NCI-H748 treated with DMSO at 0.1 percent for 48 hours (cell line): ENCODE results near the gene HOXA13.

ENCODE experiments used
- DNase-seq: peaks from one replicate; lab custom pipeline; 2025; lab: John Stamatoyannopoulos, UW

HOXA13 gene

DNA sequence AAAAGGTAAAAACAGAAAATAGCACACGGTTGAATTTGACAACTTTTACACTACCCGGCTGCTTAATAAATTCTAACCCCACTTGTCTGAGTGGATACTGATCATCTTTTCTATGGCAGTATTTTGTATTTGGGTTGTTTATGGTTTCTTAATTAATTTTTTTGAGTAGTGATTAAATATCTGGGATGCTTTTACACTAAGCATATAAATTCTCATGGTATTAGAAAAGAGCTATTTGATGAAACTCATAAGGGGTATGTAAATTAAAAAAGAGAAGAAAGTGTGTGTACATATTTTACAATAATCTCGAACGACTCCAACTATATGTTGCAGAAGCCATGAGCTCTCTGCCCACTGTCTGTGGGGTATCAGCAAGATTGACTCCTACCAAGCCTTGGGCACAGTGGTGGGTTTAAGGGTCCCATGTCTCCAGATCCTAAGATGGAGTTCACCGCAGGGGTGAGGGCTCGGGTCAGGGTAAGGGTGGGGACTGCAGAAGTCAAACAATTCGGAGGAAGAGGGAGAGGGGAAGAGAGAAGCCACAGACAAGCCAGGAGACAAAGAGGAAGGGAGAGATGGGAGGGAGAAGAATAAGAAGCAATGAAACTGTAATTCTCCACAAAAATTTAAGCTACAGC is 7.6 kb upstream of the HOXA13 start:
- no peak for DNase-seq

GRCh38 chr7:27205325-27206280 is 5.7 kb upstream of the HOXA13 start:
- DNase-seq = no peak

DNA sequence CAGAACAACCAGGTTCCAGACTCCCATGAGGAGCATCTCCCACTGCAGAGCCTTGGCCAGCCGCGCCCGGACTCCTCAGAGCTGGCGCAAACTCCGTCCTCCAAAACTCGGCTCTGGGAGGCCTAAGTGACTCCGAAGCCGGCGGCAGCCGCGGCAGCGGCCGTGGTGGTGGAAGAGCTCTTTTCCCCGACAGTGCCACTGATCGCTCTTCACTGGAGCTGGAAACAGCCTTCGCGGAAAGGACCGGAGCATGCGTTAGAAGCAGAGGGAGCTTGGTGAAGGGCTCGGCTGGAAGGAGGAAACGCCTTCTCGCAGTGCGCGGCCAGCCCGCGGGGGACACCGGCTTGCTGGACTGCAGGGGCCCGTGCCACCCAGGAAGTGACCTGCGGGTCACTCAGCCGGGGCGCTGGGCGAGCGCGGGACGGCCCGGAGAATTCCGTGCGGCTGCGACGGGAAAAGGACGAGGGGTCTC is 5.0 kb upstream of the HOXA13 start:
- no peak for DNase-seq

DNA sequence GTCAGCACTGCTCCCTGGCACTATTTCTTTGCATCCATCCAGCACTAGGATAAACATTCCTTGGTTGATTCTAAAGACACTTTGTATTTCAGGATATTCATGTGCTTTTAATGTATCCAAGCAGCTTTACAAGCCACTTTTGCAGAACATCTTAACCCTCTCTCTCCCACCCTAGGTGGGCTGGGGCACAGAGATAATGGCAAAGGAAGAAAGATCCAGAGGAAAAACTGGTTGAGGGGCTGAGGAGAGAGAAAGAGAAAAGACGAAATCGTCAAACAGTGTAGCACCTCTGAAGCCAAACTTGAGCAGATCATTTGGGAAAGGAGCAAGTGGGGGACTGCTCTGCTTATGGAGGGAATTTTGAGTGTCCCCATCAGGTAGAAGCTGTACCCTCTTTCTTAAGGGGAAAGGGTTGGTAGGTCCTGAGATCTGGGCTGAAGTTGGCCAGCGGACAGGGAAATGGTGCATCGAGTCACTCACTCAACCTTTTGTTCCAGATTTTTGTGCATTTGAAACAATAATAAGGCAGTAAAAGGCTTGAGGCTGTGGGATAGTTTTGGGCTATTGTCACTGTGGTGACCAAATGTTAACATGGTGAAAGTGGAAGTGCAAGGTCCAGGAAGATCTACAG is 4.2 kb upstream of the HOXA13 start:
- no peak for DNase-seq

DNA sequence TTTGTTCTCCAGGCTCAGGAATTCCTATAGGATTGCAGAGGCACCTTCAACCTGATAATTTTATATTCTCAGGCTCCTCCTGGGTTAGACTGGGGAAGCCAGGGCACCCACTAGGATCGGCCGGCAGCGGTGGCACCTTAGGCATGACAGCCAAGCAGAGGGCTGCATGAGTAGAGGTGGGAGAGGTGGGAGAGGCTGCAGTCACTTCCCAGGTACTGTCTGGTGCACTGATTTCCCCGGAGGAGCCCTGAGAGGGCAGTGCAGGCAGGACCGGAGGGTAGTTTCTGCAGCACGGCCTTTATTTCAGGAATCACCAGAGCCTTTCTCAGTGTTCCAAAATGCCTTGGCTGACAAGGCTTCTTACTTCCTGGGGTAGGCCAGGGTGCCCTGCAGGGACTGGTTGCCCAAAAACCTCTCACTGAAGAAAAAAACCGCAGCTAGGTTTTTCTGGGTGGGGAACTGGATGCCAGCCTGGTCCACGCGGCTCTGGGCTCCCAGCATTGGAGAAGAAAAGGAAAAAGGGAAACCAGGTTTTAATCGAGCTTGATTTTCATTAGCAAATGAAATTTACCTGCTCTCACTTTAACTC is 3.6 kb upstream of the HOXA13 start:
- DNase-seq = no peak

- no peak for DNase-seq
Observed at GRCh38 chr7:27202862-27203134, 2.9 kb upstream of the HOXA13 start.

GRCh38 chr7:27202018-27202861 is 2.3 kb upstream of the HOXA13 start:
- DNase-seq = no peak

GRCh38 chr7:27201580-27202017 is 1.7 kb upstream of the HOXA13 start:
- DNase-seq = no peak

GRCh38 chr7:27200761-27201579 is 1.1 kb upstream of the HOXA13 start:
- no peak for DNase-seq

GRCh38 chr7:27198871-27199801 is 755 bp downstream of the HOXA13 start:
- no peak for DNase-seq

GRCh38 chr7:27198138-27198841 is 1.6 kb downstream of the HOXA13 start:
- DNase-seq = no peak

GRCh38 chr7:27197137-27198042 is 2.5 kb downstream of the HOXA13 start:
- DNase-seq = no peak

GRCh38 chr7:27196287-27196767 is 3.6 kb downstream of the HOXA13 start:
- DNase-seq = peak; percentile 66

GRCh38 chr7:27194686-27195379 is 5.1 kb downstream of the HOXA13 start:
- DNase-seq = no peak

DNA sequence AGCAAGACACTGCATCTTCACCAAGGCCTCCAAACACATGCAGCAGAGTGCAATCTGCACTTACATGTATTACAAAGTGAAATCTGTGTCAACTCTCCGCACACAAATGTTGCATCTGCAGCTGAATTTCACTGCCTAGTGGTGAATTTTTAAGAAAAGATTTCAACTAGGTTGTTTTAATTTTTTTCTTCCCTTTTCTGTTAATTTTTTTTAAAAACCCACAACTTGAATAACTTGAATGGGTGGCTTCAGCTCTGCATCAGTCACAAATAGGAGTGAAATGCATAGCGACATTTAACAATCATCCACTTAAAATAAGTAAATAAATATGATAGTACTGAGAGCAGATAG is 5.9 kb downstream of the HOXA13 start:
- DNase-seq = no peak

DNA sequence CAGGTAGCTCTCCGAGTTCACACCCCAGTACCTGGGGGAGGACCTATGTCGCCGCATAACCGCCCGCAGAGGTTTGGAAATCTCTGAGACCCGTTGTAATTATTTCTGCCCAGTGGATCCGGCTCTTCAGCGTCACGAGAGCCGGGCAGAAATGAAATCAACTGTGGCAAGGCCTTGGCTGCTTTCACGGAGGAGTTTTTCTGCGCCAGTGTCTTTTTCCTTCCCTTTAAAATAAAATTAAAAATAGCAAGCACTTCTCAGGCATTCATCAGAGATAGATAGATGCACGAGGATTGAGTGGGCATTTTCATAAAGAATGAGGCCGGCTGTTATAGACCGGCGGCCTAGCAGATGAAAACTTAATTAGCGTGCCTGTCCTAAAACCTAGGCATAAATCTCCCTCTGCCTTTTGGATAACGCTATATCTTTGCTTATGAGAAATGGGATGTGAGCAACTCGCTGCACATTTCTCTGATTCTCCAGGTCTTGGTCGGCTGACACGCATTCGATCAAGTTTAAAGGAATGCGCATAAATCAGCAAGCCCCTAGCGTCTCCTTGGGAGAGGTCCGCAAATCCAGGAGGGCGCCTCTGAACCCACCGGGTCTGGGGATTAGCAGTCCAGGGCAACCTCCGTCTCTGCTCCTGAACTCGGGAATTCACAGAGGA is 6.4 kb downstream of the HOXA13 start:
- DNase-seq = no peak
